Activated CD8-positive, alpha-beta memory T cell treated with anti-CD3 and anti-CD28 coated beads, Interleukin-2, amount 50 U/mL, for 48 hours (primary cell): ENCODE results near the gene MAB21L2.
"Not testable (repeated sequence)": the region's sequence is repeated elsewhere in the genome, so short reads cannot be mapped to it uniquely, and the experiment has no call there.

Experiments
- DNase-seq: peaks from one replicate; pipeline ENCODE4 v3.0.0-alpha.2; 2020

MAB21L2 gene

DNA sequence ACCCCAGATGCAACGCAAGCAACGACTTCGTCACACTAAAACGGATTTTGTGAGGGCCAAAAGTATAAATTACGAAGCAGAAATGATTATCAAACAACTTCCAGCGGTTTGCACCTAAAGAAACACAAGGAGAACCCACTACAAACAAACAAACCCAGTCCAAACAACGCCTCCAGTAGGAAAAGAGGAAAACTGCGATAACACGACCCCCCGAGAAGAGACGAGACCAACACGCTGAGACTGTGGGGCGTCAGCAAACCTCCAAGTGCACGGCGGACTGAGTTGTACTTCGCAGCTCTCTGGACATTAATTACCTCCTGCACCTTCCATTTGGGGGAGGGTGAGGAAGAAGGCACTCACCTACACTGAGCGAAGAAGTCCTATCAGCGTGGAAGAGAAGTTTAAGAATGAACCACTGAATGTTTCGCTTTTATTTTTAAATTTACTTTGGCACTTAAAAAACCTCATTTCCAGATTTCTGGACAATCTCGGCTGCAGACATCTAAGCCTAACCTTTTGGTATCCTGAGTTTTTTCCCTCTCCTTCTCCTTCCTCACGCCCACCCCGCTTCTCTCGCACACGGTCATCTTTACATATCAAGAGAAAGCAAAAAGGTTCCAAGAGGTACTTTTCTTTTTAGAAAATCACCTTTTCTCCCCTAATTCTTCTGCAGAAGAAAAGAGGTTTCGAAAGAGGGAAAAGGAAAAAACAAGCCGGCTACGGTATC is at the start of gene MAB21L2:
TSS of gene MAB21L2 (plus strand) at position 6 of the 727 bp plus-strand sequence. CDS start 879 bp downstream, outside the sequence.
- DNase-seq: no peak

DNA sequence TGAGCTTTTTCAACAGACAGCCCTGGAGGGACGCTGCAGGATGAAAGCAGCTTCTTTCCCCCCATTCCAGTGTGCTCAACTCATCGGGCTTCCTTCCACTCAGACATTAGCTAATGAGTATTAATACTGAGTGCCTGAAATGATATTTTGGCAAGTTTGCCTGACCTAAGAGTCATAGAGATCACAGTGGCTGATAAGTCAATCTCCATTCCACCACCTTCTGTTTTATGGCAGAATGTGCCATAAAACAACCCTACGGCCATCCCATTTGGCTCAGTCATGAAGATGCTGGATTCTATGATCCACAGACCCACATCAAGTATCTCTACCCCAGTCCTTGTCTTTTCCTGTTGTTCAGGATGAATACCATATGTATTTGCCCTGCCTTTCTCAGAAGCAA is 48.3 kb upstream of the MAB21L2 start:
- DNase-seq: no peak

DNA sequence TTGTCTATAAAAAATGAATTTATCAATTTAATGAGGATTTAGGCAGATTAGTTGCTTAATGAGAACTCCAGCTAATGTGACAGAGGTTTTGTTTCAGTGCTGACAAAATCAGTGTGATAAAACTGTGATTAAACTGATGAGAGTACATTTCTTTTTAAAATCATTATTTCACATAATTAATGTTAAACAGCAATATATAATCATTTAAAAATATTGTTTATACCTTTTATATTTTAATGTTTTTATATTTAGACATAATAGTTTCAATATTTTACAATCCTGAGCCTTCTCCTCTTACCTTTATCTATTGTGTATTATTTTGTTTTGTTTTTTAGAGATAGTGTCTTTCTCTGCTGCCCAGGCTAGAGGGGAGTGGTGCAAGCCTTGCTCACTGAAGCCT is 47.1 kb upstream of the MAB21L2 start:
- no peak for DNase-seq

DNA sequence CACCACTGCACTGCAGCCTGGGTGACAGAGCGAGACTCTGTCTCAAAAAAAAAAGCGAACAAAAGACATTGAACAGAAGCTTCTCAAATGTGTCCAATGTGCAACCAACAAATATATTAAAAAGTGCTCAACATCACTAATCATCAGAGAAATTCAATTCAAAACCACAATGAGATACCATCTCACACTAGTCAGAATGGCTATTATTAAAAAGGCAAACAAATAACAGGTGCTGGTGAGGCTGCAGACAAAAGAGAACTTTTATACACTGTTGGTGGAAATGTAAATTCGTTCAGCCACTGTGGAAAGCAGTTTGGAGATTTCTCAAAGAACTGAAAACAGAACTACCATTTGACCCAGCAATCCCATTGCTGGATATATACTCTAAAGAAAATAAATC is 44.0 kb upstream of the MAB21L2 start:
- not testable (repeated sequence) for DNase-seq

DNA sequence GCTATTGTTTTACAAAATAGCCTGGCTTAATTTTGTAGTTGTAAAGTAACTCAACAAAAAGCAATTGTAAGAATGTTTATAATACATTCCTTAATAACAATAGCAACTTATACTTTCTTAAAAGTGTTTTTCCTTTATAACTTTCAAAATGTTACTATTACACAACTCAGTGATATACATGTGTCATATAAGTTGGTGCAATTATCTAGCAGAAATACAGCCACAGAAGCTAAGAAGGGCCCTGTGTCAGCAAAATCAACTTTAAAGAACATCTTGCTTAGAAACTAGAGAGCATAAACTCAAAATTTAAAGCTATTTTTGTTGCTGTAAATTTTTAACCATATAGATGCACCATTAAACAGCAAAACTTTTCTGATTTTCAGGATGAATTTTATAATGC is 41.4 kb upstream of the MAB21L2 start:
- no peak for DNase-seq

DNA sequence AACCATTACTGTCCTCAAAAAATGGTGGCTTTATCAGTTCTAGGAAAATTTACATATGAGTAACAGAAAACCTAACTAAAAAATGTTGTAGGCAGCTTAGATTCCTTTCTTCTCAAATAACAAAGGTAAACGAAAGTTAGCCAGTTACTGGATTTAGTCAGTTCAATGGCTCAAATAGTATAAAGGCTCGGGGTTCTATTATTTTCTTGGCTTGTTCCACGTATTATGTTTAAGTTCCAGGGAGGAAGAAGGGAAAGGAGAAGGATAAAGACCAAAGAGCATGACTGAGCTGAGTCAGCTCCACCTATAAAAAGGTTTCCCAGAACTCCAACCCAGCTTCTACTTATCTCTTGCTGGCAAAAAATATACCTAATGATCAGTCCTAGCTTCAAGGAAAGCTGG is 41.0 kb upstream of the MAB21L2 start:
- no peak for DNase-seq

DNA sequence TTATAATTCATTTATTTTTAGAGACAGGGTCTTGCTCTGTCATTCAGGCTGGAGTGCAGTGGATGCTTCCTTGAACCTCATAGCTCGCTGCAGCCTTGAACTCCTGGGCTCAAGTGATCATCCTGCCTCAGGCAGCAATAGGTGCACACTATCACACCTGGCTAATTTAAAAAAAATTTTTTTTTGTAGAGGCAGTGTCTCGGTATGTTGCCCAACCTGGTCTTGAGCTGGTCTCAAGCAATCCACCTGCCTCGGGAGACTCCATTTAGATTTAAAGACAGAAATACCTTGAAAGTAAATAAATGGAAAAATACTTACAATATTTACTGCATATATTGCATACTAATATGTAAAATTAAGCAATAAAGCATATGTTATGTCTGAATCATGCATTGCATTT is 40.3 kb upstream of the MAB21L2 start:
- no peak for DNase-seq

DNA sequence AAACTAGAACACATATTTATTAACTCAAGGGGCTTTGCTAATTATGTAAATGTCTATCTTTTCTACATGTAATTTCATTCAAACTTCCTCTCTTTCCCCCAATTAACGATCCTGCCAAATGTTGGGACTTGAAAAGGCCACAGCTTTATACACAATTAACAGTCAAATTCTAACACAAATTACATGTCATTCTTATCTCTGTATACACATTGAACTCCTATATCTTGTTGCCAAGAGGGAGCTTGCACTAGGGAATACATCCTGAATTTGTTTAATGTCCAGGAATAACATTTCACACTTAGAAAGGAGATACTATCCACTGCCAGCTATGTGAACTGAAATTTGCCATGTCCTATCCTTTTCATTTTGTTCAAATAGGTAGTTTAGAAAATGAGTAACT is 38.9 kb upstream of the MAB21L2 start:
- DNase-seq: no peak

DNA sequence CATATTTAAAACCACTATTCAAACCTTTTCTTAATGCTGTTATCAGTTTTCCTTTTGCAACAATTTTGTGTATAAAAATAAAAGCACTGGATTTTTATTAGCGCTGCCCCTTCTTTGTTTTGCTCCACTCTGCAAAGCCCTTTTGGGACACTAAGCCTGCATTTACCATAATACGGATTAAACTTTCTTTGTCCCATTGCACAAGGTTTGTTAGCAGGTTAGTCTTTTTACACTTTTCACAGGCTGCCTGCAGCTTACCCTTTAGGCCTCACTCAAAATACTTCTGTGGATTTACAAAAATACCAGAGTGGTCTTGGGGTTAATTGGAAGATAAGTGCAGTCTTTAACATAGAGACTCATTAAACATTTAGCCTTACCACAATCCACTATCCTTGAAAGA is 35.7 kb upstream of the MAB21L2 start:
- DNase-seq: no peak

DNA sequence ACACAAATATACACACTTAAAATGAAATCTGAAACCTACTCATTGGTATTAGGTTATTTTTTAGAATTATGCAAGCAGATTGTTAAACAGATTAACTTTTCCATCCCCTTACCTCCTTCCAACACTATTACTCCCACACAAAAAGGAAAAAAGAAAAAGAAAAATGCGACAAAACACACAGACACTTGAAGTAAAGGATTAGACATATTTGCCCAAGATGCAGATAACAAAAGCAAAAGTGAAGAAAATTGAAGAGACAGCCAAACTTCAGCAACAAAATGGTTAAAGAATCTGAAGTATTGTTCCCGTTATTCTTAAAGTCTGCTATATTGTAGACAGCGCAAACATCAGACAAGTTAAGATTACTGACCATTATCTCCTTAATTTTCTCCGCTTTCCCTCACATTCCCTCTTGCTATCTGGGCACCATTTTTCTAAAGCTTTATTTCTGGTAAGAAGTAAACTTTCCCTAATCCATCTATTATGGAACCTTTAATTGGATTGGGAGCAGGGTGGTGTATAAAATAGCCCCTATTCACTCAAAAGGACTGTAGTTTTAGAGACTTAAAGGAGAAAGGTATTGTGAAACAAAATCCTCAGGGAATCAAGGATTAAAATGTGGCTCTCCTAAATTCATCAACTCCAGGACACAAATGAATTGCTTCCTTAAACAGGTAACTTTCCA is 34.7 kb upstream of the MAB21L2 start:
- no peak for DNase-seq

DNA sequence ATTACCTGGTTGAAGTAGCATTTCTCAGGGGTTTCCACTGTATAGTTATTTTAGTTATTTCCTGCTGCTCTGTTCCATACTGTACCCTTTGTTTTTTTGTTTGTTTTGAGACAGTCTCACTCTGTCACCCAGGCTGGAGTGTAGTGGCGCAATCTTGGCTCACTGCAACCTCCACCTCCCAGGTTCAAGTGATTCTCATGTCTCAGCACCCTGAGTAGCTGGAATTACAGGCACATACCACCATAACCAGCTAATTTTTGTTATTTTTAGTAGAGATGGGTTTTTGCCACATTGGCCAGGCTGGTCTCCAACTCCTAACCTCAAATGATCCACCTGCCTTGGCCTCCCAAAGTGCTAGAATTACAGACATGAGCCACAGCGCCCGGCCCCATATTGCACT is 24.1 kb upstream of the MAB21L2 start:
- not testable (repeated sequence) for DNase-seq

DNA sequence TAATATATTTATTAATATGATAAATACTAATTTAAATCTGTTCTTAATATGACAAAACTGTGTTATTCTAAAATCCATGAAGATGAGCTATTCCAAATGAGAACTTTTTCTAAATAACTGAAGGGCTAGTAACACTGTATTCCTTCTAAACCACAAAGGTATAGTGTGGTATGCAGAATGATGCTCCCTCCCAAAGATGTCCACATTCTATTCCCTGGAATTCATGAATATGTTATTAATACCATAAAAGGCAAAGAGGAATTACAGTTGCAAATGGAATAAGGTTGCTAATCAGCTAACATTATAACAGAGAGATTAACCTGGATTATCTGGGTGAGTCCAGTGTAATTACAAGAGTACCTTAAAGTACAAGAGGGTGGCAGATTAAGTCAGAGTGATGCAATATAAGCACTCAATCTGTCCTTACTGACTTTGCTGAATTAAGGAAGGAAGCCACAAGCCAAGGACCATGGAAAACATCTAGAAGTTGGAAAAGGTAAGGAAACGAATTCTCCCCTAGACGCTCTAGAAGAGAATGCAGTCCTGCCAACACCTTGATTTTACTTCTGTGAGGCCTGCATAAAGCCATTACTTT is 20.7 kb upstream of the MAB21L2 start:
- no peak for DNase-seq

DNA sequence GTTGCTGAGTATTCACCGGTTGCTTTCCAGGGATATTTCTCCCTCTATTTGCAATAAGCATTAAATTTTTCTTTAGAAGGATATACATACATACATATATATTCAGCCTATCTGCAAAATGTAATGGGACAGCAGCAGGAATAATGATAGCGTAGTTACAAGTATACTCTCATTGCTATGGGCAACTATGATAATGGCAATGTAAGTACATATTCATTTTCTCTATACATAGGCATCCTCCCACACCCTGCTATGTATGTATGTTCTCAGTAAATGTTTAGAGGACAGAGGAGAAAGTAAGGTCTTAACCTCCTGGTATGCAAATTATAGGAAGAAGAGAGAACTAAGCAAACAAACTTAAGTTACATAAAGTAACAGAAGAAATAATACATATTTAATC is 19.7 kb upstream of the MAB21L2 start:
- no peak for DNase-seq

DNA sequence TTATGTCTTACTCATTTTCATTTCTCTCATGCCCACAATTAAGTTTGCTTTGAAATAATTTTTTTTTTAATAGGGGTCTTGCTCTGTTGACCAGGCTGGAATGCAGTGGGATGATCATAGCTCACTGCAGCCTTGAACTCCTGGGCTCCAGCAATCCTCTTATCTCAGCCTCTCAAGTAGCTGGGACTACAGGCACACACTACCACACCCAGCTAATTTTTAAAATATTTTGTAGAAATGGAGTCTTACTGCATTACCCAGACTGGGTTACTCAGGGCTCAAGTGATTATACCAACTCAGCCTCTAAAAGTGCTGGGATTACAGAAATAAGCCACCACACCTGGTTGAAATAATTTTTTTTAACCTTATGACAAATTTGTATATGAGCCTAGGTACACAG is 19.2 kb upstream of the MAB21L2 start:
- no peak for DNase-seq

DNA sequence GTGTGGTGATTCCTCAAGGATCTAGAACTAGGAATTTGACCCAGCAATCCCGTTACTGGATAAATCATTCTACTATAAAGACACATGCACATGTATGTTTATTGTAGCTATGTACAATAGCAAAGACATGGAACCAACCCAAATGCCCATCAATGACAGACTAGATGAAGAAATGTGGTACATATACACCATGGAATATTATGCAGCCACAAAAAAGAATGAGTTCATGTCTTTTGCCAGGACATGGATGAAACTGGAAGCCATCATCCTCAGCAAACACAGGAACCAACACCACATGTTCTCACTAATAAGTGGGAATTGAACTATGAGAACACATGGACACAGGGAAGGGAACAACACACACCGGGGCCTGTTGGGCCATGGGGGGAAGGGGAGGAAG is 17.0 kb upstream of the MAB21L2 start:
- DNase-seq: not testable (repeated sequence)

DNA sequence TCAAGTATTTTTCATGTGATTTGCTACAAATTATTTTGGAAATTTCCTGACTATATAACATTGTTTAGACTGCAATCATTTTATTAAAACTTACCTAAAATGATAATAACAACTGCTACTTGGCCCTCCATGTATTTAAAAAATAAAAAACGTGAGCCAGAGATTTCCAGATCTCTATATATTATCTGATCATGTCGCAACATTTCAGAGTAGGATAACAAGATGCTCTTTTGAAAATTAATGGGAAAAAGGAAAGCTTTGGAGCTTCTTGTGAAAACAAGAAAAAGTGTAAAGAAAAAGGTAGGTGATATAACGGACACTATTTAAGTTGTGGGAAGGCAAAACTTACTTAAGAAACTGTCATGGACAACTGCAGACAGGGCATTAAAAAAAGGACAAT is 14.9 kb upstream of the MAB21L2 start:
- DNase-seq: no peak

DNA sequence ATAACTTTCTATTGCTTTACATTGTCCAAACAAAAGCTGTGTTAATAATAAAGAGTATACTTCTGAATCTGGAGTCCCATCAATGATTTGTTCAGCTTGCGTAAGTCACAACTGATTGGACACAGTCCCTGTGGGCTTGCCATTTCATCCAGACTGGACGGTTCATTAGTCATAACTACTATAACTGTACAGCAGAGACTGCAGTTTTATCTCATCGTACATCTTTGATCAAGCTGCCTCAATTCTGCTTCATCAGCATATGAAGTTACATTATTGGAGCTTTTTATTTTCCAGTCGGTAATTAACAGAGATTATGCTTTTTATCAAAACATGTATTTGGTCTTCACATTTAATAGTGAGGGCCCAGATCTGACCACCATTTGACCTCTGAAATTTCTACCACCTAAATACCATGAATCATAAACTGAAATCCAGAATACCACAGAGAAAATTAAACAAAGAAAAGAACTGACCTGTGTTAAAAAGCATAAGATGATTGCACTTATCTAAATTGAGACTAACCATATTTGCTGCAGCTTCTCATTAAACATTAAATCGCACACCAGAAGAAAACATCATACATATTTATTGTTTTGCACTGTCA is 12.5 kb upstream of the MAB21L2 start:
- no peak for DNase-seq

DNA sequence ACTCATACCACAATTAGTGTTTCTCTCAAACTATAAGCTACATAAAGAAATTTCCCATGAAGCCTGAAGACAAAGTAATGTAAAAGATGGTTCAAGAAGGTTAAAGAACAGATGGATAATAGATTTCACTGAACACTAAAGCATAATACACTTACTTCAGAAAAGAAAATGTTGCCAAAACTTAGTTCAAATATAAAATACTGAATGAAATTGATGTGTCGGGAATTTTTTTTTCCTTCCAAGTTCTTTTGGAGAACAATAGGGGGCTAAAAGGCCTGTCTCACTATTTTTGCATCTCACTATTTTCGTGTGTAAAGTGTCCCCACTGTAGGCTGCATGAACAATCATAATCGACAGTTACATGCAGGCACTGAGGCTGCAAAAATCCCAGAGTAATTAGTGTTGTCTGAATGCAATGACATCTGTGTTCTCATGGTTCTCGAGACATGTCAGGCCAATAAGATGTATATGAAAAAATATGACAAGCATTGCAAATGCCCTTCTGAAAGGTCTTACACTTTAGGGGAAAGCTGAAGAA is 11.9 kb upstream of the MAB21L2 start:
- DNase-seq: no peak

DNA sequence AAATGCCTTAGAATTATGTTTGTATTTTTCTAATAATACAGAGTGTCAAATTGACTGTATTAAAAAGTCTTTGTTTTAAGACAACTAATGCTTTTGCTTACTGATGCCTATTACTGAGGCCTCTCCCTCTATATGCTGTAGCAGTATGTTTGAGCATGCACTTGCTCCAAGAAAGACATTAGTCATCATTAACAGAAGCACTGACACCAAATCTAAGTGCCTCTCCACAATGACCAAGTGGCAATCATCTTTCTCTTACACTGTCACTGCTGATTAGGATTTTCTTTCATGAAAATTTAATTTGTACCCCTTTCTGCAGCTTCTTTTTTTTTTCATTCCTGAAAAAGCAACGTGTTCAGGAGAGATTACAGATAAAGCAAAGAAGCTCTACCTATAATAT is 11.1 kb upstream of the MAB21L2 start:
- DNase-seq: no peak

DNA sequence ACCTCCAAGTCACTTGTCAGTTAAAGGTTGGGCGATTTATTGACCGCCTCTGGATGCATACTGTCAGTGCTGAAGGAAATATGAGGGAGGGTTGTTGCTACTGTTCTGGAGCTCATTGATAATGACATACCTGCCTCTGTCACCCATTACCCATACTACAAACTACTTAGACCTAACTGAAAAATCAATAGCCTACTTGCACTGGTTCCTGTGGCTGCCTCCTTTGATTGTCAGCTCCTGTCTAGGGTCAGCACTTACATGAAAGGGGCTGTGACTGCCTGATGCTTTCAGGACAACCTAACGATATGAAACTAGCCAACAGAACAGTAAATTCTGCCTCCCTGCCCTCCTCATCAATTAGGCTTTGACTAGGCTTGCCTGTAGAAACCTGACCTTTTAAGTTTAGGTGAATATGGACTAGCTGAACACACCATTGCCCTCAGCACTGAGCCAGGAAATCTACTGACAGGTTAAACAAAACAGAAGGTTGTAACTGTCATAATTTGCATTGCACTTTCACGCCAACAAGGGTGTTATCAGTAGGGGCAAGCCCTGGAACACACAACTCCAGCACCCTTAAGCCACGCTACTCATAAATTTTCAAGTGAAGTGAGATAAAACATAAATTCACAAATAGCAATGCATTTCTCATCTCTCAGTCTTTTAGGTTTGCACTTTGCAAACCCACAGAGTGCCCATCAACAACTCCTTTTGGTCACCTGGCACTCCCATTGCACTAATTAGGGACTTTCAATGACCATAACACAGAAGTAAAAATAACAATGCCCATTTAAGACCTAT is 9.0 kb upstream of the MAB21L2 start:
- DNase-seq: no peak

DNA sequence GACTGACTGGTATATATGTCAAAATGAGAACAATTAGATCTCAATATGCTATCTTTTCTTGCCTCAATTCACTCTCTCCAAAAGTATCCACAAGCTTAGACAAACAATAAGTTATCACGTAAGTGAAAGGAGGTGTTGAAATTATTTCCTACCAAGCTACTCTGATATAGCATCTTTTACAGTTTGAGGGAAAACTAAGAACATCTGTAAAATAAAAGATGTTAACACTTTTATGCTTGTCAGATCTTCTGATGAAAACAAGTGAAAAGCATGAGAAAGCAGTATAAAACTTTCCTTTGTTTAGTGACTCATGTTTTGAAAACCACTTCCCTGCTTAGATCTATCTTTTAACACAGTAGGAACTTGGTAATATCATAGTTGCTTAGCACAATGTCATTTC is 8.4 kb upstream of the MAB21L2 start:
- DNase-seq: no peak

DNA sequence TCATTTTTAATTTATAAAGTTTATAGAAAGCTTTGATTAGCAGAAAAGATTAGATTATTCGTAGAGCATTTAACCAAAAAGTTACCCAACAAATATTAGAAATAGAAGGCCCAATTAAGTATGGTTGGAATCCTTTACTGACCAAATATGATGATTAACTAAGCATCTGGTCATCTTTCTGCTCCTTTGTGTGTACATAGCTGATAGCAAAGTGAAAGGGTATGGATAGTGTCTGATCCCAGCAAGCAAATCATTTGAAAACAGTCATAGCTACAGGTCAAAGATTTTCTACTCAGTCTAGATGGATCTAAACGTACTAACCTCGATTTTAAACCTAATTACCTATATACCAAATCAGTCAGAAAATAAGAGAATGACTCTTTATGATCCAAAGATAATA is 7.3 kb upstream of the MAB21L2 start:
- DNase-seq: no peak

DNA sequence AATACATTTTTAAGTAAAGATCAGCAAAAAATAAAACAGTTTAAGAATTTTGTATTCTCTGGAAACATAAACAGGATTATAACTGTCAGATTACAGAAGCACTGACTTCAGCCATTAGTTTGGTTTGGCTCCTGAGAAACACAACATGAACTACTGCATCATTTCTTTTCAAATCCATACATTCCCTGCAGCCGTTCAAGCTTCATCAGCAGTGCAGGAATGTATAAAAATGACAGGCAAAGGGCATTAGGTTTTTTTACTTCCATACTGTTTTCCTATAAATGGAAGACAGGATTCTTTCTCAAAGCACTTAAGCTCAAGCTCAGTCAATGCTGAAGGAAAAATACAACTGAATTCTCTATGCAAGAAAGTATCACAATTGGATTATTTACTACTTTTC is 4.2 kb upstream of the MAB21L2 start:
- no peak for DNase-seq
